Measurements from ENCODE around the gene ADH1C. TPM values are rescaled to one million over a fixed set of nuclear protein-coding genes. Genes with fewer than 3 reads are reported as not detected.
A peak's percentile ranks its signal among the peaks of the same experiment; 100 is the strongest.

Gene ADH1C
- total RNA-seq (1 to 10 TPM in 2 of 7 donors, under 1 TPM in 1, not detected in 4; 0.60 to 2.3 (median 1.2) TPM), polyA plus RNA-seq (1 to 10 TPM in 1 of 3 donors, under 1 TPM in 2; 0.63 to 1.0 (median 0.99) TPM)
- long read RNA-seq, donor 1 = 0 reads
- long read RNA-seq, donor 2 = 0 reads

DNA sequence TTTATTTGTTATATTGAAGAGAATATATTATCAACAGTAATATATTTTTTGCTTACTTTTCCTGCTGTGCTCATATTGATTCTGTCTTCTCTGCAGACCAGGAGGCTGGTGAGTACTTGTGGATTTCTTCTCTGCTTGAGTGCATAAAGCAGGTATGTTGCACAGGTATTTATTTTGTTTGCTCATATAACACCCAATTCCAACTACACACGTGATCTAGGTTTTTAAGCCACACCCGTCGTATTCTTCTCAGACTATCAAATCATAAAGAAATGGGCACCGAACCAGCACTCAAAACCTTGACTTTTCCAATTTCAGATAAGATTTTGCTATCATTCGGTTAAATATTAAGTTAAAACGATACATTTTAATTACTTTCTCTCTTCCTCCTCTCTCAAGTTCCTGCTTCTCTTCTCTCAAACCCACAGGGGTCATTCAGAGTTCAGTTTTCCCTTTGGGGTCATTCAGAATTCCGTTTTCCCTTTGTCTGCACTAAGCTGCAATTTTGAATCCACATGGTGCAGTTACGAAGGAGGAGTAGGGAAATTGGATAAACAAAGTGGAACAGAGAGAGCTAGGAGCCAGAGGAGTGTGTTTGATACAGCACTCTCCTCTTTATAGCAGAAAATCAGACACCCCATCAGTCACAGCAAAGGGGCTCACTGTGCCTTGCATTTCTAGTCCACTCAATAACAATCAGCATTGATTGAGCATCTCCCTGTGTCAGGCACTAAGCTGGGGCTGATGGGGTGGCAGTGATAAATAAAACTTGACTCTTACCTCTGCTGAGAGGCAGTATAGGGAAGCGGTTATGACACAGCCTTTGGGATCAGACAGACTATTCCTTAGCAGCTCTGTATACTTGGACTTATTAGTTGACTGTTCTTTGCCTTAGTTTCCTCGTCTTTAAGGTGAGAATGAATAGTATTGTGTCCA, at the start of gene ADH1C:
ADH1C (minus strand) TSS at position 145 of the 936 bp plus-strand sequence; CDS start at position 74, 71 bp downstream.
- peaks cover 0 to 5% (median 0%) of the 10 kb centered on the region in 8 donors for H3K9me3 ChIP-seq
- H3K27ac ChIP-seq = peak within 1 kb of the TSS in 1 of 8 donors; percentile 12
- H3K4me1 ChIP-seq = peaks cover 0 to 5% (median 0%) of the 10 kb centered on the region in 6 donors
- peak within 1 kb of the TSS in 1 of 8 donors; percentile 13 for H3K4me3 ChIP-seq
- no peak for DNase-seq
- no peaks in the 10 kb centered on the region for H3K27me3 ChIP-seq (replicated peaks in 1 of 7)
- TF ChIP-seq POLR2A (IDR thresholded peaks at IDR 0.05) (no peak), POLR2AphosphoS5 (IDR thresholded peaks at IDR 0.05) (no peak)
- TF ChIP-seq, protein P1, sequence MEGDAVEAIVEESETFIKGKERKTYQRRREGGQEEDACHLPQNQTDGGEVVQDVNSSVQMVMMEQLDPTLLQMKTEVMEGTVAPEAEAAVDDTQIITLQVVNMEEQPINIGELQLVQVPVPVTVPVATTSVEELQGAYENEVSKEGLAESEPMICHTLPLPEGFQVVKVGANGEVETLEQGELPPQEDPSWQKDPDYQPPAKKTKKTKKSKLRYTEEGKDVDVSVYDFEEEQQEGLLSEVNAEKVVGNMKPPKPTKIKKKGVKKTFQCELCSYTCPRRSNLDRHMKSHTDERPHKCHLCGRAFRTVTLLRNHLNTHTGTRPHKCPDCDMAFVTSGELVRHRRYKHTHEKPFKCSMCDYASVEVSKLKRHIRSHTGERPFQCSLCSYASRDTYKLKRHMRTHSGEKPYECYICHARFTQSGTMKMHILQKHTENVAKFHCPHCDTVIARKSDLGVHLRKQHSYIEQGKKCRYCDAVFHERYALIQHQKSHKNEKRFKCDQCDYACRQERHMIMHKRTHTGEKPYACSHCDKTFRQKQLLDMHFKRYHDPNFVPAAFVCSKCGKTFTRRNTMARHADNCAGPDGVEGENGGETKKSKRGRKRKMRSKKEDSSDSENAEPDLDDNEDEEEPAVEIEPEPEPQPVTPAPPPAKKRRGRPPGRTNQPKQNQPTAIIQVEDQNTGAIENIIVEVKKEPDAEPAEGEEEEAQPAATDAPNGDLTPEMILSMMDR (IDR thresholded peaks at IDR 0.05 in 8 of 11, conservative IDR thresholded peaks at IDR 0.05 in 3 of 11) = no peak
- WGBS, 5 donors = 47 to 58% (median 51%) methylated on average over 10 of the region's 10 CpGs
- intact Hi-C loops (cut with DNase I; ENCODE audit: low total_unique reads) = no loop called here
- no peaks in the 10 kb centered on the region for H3K36me3 ChIP-seq

DNA sequence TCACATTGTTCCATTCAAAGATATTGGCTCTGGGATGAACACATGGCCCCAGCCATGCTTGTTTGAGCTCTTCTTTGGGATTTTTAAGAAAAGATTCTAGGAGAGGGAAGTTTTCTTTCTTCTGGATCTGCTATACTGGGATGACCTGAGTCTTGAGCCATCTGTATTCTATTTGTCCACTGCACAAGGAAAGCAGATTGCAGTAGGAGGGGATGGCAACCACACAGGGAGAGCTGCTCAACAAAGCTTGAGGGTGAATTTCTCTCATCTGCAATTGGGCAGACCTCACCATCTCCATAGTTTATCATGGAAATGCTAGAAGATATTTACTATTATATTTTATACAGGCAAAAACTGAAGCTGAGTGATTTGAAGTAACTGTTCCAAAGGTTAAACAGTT, 48.3 kb upstream of the ADH1C start:
- H3K4me3 ChIP-seq = no peak overlapping the region
- no peak for DNase-seq
- no peak overlapping the region for H3K27ac ChIP-seq
- no peaks in the 10 kb centered on the region for H3K36me3 ChIP-seq
- H3K4me1 ChIP-seq = peaks cover 0 to 19% (median 0%) of the 10 kb centered on the region in 6 donors
- peaks cover 0 to 9% (median 0%) of the 10 kb centered on the region in 8 donors for H3K9me3 ChIP-seq
- no peak for TF ChIP-seq POLR2AphosphoS5 (IDR thresholded peaks at IDR 0.05)
- TF ChIP-seq, protein P1 (IDR thresholded peaks at IDR 0.05 in 8 of 11, conservative IDR thresholded peaks at IDR 0.05 in 3 of 11) = no peak
- no peak for TF ChIP-seq POLR2A (IDR thresholded peaks at IDR 0.05)
- H3K27me3 ChIP-seq (replicated peaks in 1 of 7) = no peaks in the 10 kb centered on the region
- intact Hi-C loops (cut with DNase I; ENCODE audit: low total_unique reads) = no loop called here

DNA sequence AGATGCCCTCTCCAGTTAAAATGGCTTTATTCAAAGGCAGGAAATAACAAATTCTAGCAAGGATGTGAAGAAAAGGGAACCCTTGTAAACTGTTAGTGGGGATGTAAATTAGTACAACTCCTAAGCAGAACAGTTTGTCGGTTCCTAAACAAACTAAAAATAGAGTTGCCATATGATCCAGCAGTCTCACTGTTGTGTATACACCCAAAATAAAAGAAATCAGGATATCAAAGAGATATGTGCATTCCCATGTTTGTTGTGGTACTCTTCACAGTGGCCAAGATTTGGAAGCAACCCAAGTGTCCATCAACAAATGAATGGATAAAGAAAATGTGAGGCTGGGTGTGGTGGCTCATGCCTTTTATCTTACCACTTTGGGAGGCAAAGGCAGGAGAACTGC, 46.5 kb upstream of the ADH1C start:
- peaks cover 0 to 9% (median 0%) of the 10 kb centered on the region in 8 donors for H3K9me3 ChIP-seq
- H3K36me3 ChIP-seq = no peaks in the 10 kb centered on the region
- H3K27me3 ChIP-seq (replicated peaks in 1 of 7) = no peaks in the 10 kb centered on the region
- no peak overlapping the region for H3K27ac ChIP-seq
- WGBS, 5 donors = 16 to 21% (median 19%) methylated on average over 1 of the region's 1 CpG
- no peak for DNase-seq
- peaks cover 0 to 3% (median 0%) of the 10 kb centered on the region in 6 donors for H3K4me1 ChIP-seq
- no peak overlapping the region for H3K4me3 ChIP-seq
- TF ChIP-seq, protein P1 (IDR thresholded peaks at IDR 0.05 in 8 of 11, conservative IDR thresholded peaks at IDR 0.05 in 3 of 11) = no peak
- TF ChIP-seq POLR2A (IDR thresholded peaks at IDR 0.05) (no peak), POLR2AphosphoS5 (IDR thresholded peaks at IDR 0.05) (no peak)
- intact Hi-C loops (cut with DNase I; ENCODE audit: low total_unique reads) = no loop called here

Measured in spleen (tissue), 13 donors.